ENCODE results near the gene CENPP. TPM values are rescaled to one million over a fixed set of nuclear protein-coding genes. Genes with fewer than 3 reads are reported as not detected.

Gene CENPP
- total RNA-seq, 4 donors from 2014 or later = 0.88 to 12.0 (median 4.3) TPM

DNA sequence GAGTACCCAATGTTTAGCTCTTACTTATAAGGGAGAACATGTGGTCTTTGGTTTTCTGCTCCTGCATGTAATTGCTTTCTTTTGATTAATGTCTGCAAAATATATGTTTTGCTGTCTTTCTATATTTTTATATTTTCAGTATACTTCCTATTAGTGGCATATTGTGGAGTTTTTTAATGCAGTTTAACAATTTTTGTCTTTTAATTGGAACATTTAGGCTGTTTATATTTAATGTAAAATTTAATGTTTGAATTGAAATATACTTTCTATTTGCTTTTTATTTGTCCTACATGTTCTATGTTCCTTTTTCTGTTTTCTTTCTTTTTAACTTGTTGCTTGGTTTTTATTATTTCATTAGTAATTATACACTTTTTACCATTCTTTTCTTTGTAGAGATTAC is 205.1 kb downstream of the CENPP start:
- intact Hi-C loops (cut with DNase I; ENCODE audit: low total_unique reads) = no loop called here
- DNase-seq = no peak
- Histone ChIP-seq H3K9me3 (no peaks in the 10 kb centered on the region), H3K27ac (no peak overlapping the region), H3K36me3 (no peaks in the 10 kb centered on the region), H3K27me3 (no peaks in the 10 kb centered on the region), H3K4me3 (no peak overlapping the region), H3K4me1 (no peaks in the 10 kb centered on the region)
- TF ChIP-seq POLR2A (IDR thresholded peaks at IDR 0.05) = no peak
- TF ChIP-seq, protein P1, sequence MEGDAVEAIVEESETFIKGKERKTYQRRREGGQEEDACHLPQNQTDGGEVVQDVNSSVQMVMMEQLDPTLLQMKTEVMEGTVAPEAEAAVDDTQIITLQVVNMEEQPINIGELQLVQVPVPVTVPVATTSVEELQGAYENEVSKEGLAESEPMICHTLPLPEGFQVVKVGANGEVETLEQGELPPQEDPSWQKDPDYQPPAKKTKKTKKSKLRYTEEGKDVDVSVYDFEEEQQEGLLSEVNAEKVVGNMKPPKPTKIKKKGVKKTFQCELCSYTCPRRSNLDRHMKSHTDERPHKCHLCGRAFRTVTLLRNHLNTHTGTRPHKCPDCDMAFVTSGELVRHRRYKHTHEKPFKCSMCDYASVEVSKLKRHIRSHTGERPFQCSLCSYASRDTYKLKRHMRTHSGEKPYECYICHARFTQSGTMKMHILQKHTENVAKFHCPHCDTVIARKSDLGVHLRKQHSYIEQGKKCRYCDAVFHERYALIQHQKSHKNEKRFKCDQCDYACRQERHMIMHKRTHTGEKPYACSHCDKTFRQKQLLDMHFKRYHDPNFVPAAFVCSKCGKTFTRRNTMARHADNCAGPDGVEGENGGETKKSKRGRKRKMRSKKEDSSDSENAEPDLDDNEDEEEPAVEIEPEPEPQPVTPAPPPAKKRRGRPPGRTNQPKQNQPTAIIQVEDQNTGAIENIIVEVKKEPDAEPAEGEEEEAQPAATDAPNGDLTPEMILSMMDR (IDR thresholded peaks at IDR 0.05) = no peak

GRCh38 chr9:92534204-92534603 is 208.5 kb downstream of the CENPP start:
- H3K27ac ChIP-seq = peak overlapping the region; percentile 69 to 82
- no peaks in the 10 kb centered on the region for H3K36me3 ChIP-seq
- no peak for TF ChIP-seq POLR2A (IDR thresholded peaks at IDR 0.05)
- TF ChIP-seq, protein P1 (IDR thresholded peaks at IDR 0.05) = no peak
- H3K27me3 ChIP-seq = no peaks in the 10 kb centered on the region
- intact Hi-C loops (cut with DNase I; ENCODE audit: low total_unique reads) = no loop called here
- no peak for DNase-seq
- H3K4me1 ChIP-seq = no peaks in the 10 kb centered on the region
- no peaks in the 10 kb centered on the region for H3K9me3 ChIP-seq
- H3K4me3 ChIP-seq = peak overlapping the region in 1 of 2 donors; percentile 36

DNA sequence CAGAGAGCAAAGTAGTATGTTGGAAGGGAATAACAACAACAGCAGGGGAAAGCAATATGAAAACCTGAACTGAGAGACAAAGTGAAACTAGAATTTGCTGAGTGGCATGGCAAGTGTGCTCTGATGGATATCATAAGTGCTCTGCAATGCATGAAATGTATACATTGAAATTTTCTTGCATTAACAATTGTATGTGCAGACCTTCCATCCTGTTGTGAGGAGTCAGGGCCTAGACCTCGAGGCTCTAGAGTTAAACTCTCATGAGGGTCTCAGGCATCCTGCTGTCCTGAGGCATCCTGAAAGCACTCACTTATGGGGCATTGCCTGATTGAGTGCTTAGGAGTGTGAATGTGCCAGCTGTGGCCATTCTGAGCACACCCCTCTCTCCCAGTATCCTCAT is 208.9 kb downstream of the CENPP start:
- H3K4me3 ChIP-seq = peak overlapping the region; percentile 36 to 44
- TF ChIP-seq, protein P1 (IDR thresholded peaks at IDR 0.05) = no peak
- TF ChIP-seq POLR2A (IDR thresholded peaks at IDR 0.05) = no peak

DNA sequence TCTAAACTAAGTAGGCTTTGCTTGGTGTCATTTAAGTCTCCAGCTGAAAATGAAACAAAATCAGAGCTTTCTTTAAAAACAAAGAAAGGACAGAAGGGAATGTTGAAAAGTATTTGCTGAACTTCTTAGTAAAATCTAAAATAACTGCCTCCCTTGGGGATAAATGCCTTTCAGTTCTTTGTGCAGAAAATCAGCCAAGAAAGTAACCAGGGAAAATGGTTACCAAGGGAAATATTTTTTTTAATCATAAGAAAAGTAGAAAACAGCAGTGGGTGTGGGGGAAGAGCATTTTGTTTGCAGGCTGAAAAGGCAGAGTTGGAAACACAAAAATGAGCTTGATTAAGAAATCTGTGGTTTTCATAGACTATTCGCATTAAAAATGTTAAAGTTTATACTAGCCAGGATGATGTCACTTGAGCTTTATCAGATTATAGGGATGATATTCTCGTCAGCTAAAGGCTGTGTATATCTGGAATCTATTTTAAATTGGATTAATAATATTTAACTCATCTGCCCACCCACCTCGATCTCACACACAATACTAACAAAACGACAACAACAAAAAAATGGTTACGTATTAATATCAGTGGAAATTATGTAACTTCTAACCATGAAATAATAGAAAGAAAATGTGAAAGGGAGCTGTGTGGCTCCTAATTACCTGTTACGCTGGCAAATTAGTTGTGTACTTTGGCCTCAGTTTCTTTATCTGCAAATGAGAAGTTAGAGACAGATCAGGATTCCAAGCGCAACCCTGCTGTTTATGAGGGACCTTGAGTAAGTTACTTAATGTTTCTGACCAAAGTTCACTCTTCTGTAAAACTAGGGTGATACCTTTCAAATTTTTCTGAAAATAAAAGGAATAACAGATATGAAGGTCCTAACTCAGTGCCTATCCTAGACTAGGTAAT is 210.4 kb downstream of the CENPP start, which contains the start of gene ECM2:
ECM2 (minus strand) TSS at position 51 of the 911 bp plus-strand sequence. CDS start 13,124 bp downstream, outside the sequence.
- H3K9me3 ChIP-seq = no peaks in the 10 kb centered on the region
- H3K27me3 ChIP-seq = no peaks in the 10 kb centered on the region
- no peaks in the 10 kb centered on the region for H3K36me3 ChIP-seq
- no peaks in the 10 kb centered on the region for H3K4me1 ChIP-seq
- peak within 1 kb of the TSS; percentile 36 to 44 for H3K4me3 ChIP-seq
- intact Hi-C loops (cut with DNase I; ENCODE audit: low total_unique reads) = no loop called here
- no peak for TF ChIP-seq POLR2A (IDR thresholded peaks at IDR 0.05)
- TF ChIP-seq, protein P1 (IDR thresholded peaks at IDR 0.05) = no peak
- peak within 1 kb of the TSS; percentile 69 to 82 for H3K27ac ChIP-seq
- DNase-seq = no peak

More for the DNA sequence above, 208.9 kb downstream of the CENPP start:
- Histone ChIP-seq H3K9me3 (no peaks in the 10 kb centered on the region), H3K27ac (peak overlapping the region; percentile 69 to 82), H3K27me3 (no peaks in the 10 kb centered on the region), H3K4me1 (no peaks in the 10 kb centered on the region), H3K36me3 (no peaks in the 10 kb centered on the region)
- intact Hi-C loops (cut with DNase I; ENCODE audit: low total_unique reads) = no loop called here
- no peak for DNase-seq

GRCh38 chr9:92538541-92538940 is 212.8 kb downstream of the CENPP start:
- no peak overlapping the region for H3K27ac ChIP-seq
- H3K27me3 ChIP-seq = no peaks in the 10 kb centered on the region
- TF ChIP-seq POLR2A (IDR thresholded peaks at IDR 0.05) = no peak
- TF ChIP-seq, protein P1 (IDR thresholded peaks at IDR 0.05) = no peak
- no peaks in the 10 kb centered on the region for H3K4me1 ChIP-seq
- no peaks in the 10 kb centered on the region for H3K36me3 ChIP-seq
- no peak overlapping the region for H3K4me3 ChIP-seq
- H3K9me3 ChIP-seq = no peaks in the 10 kb centered on the region
- intact Hi-C loops (cut with DNase I; ENCODE audit: low total_unique reads) = no loop called here
- DNase-seq = no peak
